ENCODE results near the gene ANKRD55. TPM values are rescaled to one million over a fixed set of nuclear protein-coding genes. Genes with fewer than 3 reads are reported as not detected.
"Not testable (repeated sequence)": the region's sequence is repeated elsewhere in the genome, so short reads cannot be mapped to it uniquely, and the experiment has no call there.

ANKRD55 gene
- total and polyA plus RNA-seq, 2 donors (not counting 3 experiments of a cell fraction or from before 2014, with no cell fraction given) = 1.4 to 2.1 TPM

GRCh38 chr5:56206126-56206910 lies 26.8 kb downstream of the ANKRD55 start:
- no peaks in the 10 kb centered on the region for H3K9me1 ChIP-seq (replicated peaks; ENCODE audit: control insufficient read depth, extremely low read depth, insufficient read depth, low read length)
- POLR2A ChIA-PET = no interaction called here
- peak; percentile 79 for TF ChIP-seq JUN (IDR thresholded peaks at IDR 0.05; ENCODE audit: borderline replicate concordance, insufficient read depth, insufficient read length, low read depth)
- peak; percentile 83 for TF ChIP-seq FOS (IDR thresholded peaks at IDR 0.05; ENCODE audit: borderline replicate concordance, insufficient read depth, low read length)
- no peak for TF ChIP-seq MYC (IDR thresholded peaks at IDR 0.05; ENCODE audit: low read depth, low read length)
- TF ChIP-seq GATA2 (IDR thresholded peaks at IDR 0.05; ENCODE audit: insufficient read depth, insufficient read length, low read depth, low read length) = peak; percentile 77
- H3K9me3 ChIP-seq (replicated peaks; ENCODE audit: control insufficient read depth, insufficient read depth, low read length) = no peaks in the 10 kb centered on the region
- H3K27ac ChIP-seq (ENCODE audit: insufficient read depth, low read depth, low read length) = peak overlapping the region; percentile 68
- FAIRE-seq = peak; percentile 81
- DNase-seq (ENCODE audit: low read depth, low spot score) = peak; percentile 80
- intact Hi-C loops (cut with micrococcal nuclease) = no loop called here
- no peak overlapping the region for H3K4me3 ChIP-seq (replicated peaks in 1 of 3; ENCODE audit: insufficient read depth in 1 of 3, low read depth in 1 of 3, low read length in 3 of 3)
- H3K79me2 ChIP-seq (ENCODE audit: control insufficient read depth, insufficient read depth, low read length) = no peaks in the 10 kb centered on the region
- H3K4me1 ChIP-seq (ENCODE audit: control insufficient read depth, extremely low read depth, insufficient read depth, low read length) = peaks cover 36% of the 10 kb centered on the region
- CTCF ChIA-PET = interaction anchor here (1.2 to 1.7 kb wide), 4 partner anchors 58 to 632 kb away, joined by 3 to 6 read pairs (median 4); no protein-coding TSS in a partner anchor
- peak overlapping the region; percentile 12 for H2AFZ ChIP-seq (ENCODE audit: low read depth, low read length)
- no TSS peak for BruUV-seq (replicated peaks)
- no peaks in the 10 kb centered on the region for H4K20me1 ChIP-seq (replicated peaks; ENCODE audit: control insufficient read depth, extremely low read depth, insufficient read depth, low read length)
- no peaks in the 10 kb centered on the region for H3K36me3 ChIP-seq (ENCODE audit: control insufficient read depth in 2 of 2, extremely low read depth in 1 of 2, insufficient read depth in 2 of 2, low read length in 2 of 2)
- no peaks in the 10 kb centered on the region for H3K27me3 ChIP-seq (ENCODE audit: control insufficient read depth in 2 of 2, insufficient read depth in 2 of 2, low read length in 2 of 2)
- peak overlapping the region; percentile 20 for H3K4me2 ChIP-seq (ENCODE audit: insufficient read depth, low read length)
- H3K9ac ChIP-seq (replicated peaks; ENCODE audit: extremely low read depth, insufficient read depth, low read length) = peak overlapping the region; percentile 41
- dilution Hi-C loops (cut with MboI; ENCODE audit: extremely low pct_ligation_motif_present, low sequenced_read_pairs) = no loop called here

GRCh38 chr5:56203936-56204335 lies 29.2 kb downstream of the ANKRD55 start:
- BruUV-seq (replicated peaks); H3K79me2 ChIP-seq (ENCODE audit: control insufficient read depth, insufficient read depth, low read length); CTCF ChIA-PET; POLR2A ChIA-PET; H3K27ac ChIP-seq (ENCODE audit: insufficient read depth, low read depth, low read length); H3K9ac ChIP-seq (replicated peaks; ENCODE audit: extremely low read depth, insufficient read depth, low read length); H3K9me3 ChIP-seq (replicated peaks; ENCODE audit: control insufficient read depth, insufficient read depth, low read length); DNase-seq (ENCODE audit: low read depth, low spot score); H4K20me1 ChIP-seq (replicated peaks; ENCODE audit: control insufficient read depth, extremely low read depth, insufficient read depth, low read length); H2AFZ ChIP-seq (ENCODE audit: low read depth, low read length); H3K4me3 ChIP-seq (replicated peaks in 1 of 3; ENCODE audit: insufficient read depth in 1 of 3, low read depth in 1 of 3, low read length in 3 of 3); H3K4me2 ChIP-seq (ENCODE audit: insufficient read depth, low read length); FAIRE-seq; dilution Hi-C loops (cut with MboI; ENCODE audit: extremely low pct_ligation_motif_present, low sequenced_read_pairs); H3K9me1 ChIP-seq (replicated peaks; ENCODE audit: control insufficient read depth, extremely low read depth, insufficient read depth, low read length); H3K36me3 ChIP-seq (ENCODE audit: control insufficient read depth in 2 of 2, extremely low read depth in 1 of 2, insufficient read depth in 2 of 2, low read length in 2 of 2); H3K27me3 ChIP-seq (ENCODE audit: control insufficient read depth in 2 of 2, insufficient read depth in 2 of 2, low read length in 2 of 2): not testable (repeated sequence)
- intact Hi-C loops (cut with micrococcal nuclease) = loop anchor here (5.0 kb wide), 3 partner anchors 492 to 633 kb away; partner anchors contain the start of gene SLC38A9
- peaks cover 36% of the 10 kb centered on the region for H3K4me1 ChIP-seq (ENCODE audit: control insufficient read depth, extremely low read depth, insufficient read depth, low read length)

Measured in endothelial cell of umbilical vein (primary cell).